Stimulated activated naive CD8-positive, alpha-beta T cell treated with anti-CD3 and anti-CD28 coated beads, Interleukin-15, Interleukin-2, amounts not matched to agents 100 U/mL and 50 U/mL, for 24 hours (primary cell): ENCODE results near the gene RBM19.
A peak's percentile ranks its signal among the peaks of the same experiment; 100 is the strongest.

Experiments
- ATAC-seq: fragments of 150-1000 bp; cut with Tn5 transposase; one replicate; pipeline ENCODE4 v1.10.0; 2021
- DNase-seq: peaks from one replicate; pipeline ENCODE4 v3.0.0; 2021

Gene RBM19

DNA sequence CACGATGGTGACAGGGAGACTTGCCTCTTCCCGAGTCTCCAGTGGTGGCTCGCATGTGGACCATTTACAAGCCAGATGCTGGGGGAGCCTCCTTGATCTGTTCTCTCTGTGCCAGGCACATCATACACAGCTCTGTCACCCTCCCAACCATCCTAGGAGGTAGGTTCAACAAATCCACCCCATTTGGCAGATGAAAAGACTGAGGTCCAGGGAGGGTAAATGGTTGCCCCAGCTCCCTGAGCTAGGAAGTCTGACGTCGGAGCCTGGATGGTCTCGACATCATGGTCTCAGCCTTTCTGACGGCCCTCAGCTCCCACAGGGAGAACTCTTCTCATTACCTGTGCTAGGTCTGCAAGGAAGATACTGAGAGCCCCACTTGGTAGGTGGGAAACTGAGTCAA is 189.6 kb downstream of the RBM19 start:
- no peak for ATAC-seq
- no peak for DNase-seq

- ATAC-seq: no peak
- DNase-seq: no peak
Observed at GRCh38 chr12:113774526-113774925, 191.6 kb downstream of the RBM19 start.

- DNase-seq: no peak
- ATAC-seq: no peak
Observed at GRCh38 chr12:113772505-113773030, 193.6 kb downstream of the RBM19 start.

- ATAC-seq (no peak), DNase-seq (no peak)
Observed at GRCh38 chr12:113770389-113770865, 195.7 kb downstream of the RBM19 start.

- DNase-seq (no peak), ATAC-seq (peak; percentile 28)
Observed at GRCh38 chr12:113769305-113769704, 196.8 kb downstream of the RBM19 start.

DNA sequence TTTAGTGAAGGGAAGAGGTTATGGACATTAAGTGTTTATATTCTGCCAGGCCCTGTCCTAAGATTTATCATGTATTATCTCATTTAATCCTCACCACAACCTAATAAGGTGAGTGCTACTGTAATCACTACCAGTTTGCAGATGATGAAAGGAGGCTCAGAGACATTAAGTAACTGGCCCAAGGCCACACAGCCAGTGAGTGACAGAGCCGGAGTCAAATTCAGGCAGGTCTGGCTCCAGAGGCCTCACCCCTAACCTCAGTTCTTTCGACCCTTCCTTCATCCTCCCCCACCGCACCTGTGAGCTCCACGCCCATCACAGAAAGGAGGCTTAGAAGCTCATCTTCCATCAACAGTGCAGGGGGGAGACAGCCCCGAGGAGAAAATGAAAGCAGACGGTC is 197.3 kb downstream of the RBM19 start:
- ATAC-seq (peak; percentile 19), DNase-seq (no peak)

DNA sequence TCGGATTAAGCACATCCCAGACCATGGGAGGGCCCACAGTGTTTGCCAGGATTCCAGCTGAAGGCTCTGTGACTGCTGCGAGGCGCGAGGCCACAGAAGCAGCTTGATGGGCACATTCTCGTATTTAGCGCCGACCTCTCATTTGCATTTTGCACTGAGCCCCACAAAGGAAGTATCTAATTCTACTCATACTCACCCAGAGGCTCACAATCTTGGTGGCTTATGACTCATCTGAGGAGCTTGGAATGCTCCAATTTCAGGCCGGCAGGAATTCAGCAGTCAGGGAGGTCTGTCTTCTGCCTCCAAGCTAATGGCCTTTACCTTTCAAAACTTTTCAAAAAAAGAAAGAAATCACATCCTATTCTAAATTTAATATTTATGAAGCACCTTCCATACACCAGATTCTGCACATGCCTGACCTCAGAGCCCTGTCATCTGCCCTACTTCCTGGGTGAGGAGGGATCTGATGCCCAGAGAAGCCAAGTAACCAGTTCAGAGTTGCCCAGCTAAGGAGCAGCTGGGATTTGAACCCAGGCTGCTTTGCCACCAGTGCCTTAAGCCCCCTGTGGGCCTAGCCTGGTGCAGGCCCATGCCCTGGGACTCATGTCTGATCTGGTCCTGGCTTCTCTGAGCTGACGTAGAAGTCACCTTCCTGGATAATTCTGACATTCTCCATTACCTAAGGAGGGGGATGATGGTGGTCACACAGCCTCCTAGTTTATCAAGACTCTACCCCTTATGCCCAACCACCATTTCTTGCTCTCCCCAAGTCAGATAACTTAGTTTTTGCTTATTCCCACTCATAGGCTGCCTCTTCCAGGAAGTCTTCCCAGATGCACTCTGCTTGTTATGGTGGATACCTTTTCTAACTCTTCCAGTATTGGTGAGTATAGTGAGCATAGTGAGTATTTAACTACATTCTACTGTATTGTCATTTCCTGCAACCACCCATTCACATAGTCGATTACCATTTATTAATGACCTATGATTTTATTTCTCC is 198.9 kb downstream of the RBM19 start:
- no peak for DNase-seq
- ATAC-seq: no peak
